H1 (cell line): ENCODE measurements around the gene HABP4. TPM values are rescaled to one million over a fixed set of nuclear protein-coding genes. Genes with fewer than 3 reads are reported as not detected.
A peak's percentile ranks its signal among the peaks of the same experiment; 100 is the strongest.

ENCODE experiments used
- CTCF ChIA-PET: fragments of 300-600 bp; sonication (Branson Sonifier 250); formaldehyde crosslinking; loops from one replicate; lab custom pipeline; 2021; ENCODE audit not compliant: partially characterized antibody; lab: Charles Lee
- POLR2A ChIA-PET: fragments of 300-600 bp; sonication (Branson Sonifier 250); formaldehyde crosslinking; loops from one replicate; lab custom pipeline; 2021; ENCODE audit warnings: inconsistent platforms; ENCODE audit not compliant: partially characterized antibody; lab: Charles Lee
- DNase-seq, 2 experiments: peaks; one replicate each; pipeline versions ENCODE4 v3.0.0 to v3.0.0-alpha.2; 2010 to 2022; ENCODE audit warnings: low spot score in 2 of 2, low read depth in 1 of 2, mixed read lengths in 1 of 2
- FAIRE-seq: peaks from 2 replicates; lab custom pipeline; 2011; peaks lifted over from hg19 to GRCh38; lab: Jason Lieb, UNC
- H2AFZ ChIP-seq: 2 replicates; pipeline ENCODE4 v1.8.1; 2012; ENCODE audit warnings: low read length, inconsistent platforms
- H2AK5ac ChIP-seq: 2 replicates; pipeline ENCODE4 v1.6.1; 2013; ENCODE audit warnings: low read depth, low read length
- H2BK120ac ChIP-seq: replicated peaks from 2 replicates; pipeline ENCODE3; 2013; ENCODE audit warnings: low read depth, low read length, inconsistent platforms
- H2BK12ac ChIP-seq: 2 replicates; pipeline ENCODE4 v1.6.1; 2013; ENCODE audit warnings: low read depth, low read length
- H2BK15ac ChIP-seq: 2 replicates; pipeline ENCODE4 v1.6.1; 2013; ENCODE audit warnings: low read length
- H2BK20ac ChIP-seq: 2 replicates; pipeline ENCODE4 v1.6.1; 2013; ENCODE audit warnings: low read length
- H2BK5ac ChIP-seq: 2 replicates; pipeline ENCODE4 v1.6.1; 2013; ENCODE audit warnings: low read depth, low read length
- H3K14ac ChIP-seq: 2 replicates; pipeline ENCODE4 v1.6.1; 2013; ENCODE audit warnings: inconsistent platforms; ENCODE audit not compliant: insufficient read length
- H3K18ac ChIP-seq: 2 replicates; pipeline ENCODE4 v1.6.1; 2013; ENCODE audit warnings: low read length; ENCODE audit errors: extremely low read depth
- H3K23ac ChIP-seq: 2 replicates; pipeline ENCODE4 v1.6.1; 2013; ENCODE audit warnings: inconsistent platforms; ENCODE audit not compliant: insufficient read length
- H3K23me2 ChIP-seq: 2 replicates; pipeline ENCODE4 v1.6.1; 2013; ENCODE audit warnings: low read depth, low read length
- H3K27ac ChIP-seq: 2 replicates; pipeline ENCODE4 v1.6.1; 2011; ENCODE audit warnings: low read depth, low read length, inconsistent platforms
- H3K27me3 ChIP-seq, 4 experiments: replicated peaks in 1 of 4; 1 replicate in 1 of 4; 2 replicates in 3 of 4; pipeline versions ENCODE4 v1.6.1 to v1.8.1; 2011 to 2013; ENCODE audit warnings: low read length in 3 of 4, mild to moderate bottlenecking in 3 of 4, inconsistent platforms in 2 of 4, mixed read lengths in 2 of 4, moderate library complexity in 1 of 4; ENCODE audit not compliant: control insufficient read depth in 3 of 4, insufficient read depth in 3 of 4; ENCODE audit errors: extremely low read depth in 1 of 4
- H3K36me3 ChIP-seq, 4 experiments: 2 replicates each; pipeline versions ENCODE4 v1.6.1 to v1.8.1; 2011 to 2013; ENCODE audit warnings: mild to moderate bottlenecking in 4 of 4, low read length in 3 of 4, moderate library complexity in 2 of 4, control low read depth in 1 of 4, inconsistent platforms in 1 of 4; ENCODE audit not compliant: insufficient read depth in 4 of 4, control insufficient read depth in 2 of 4
- H3K4ac ChIP-seq: replicated peaks from 2 replicates; pipeline ENCODE3; 2013; ENCODE audit warnings: low read length, low read depth, mixed read lengths, inconsistent platforms; ENCODE audit not compliant: insufficient read length
- H3K4me1 ChIP-seq, 4 experiments: replicated peaks in 1 of 4; 1 replicate in 1 of 4; 2 replicates in 3 of 4; pipeline versions ENCODE4 v1.6.1 to v1.8.1; 2011 to 2013; ENCODE audit warnings: low read length in 3 of 4, inconsistent platforms in 2 of 4, mixed read lengths in 1 of 4; ENCODE audit not compliant: insufficient read depth in 4 of 4, control insufficient read depth in 3 of 4
- H3K4me2 ChIP-seq, 2 experiments: 2 replicates each; pipeline versions ENCODE4 v1.6.1 to v1.8.1; 2011 to 2013; ENCODE audit warnings: low read depth in 2 of 2, low read length in 2 of 2, control low read depth in 1 of 2, inconsistent platforms in 1 of 2, mild to moderate bottlenecking in 1 of 2; ENCODE audit not compliant: insufficient read depth in 1 of 2
- H3K4me3 ChIP-seq, 4 experiments: fragments of 200-600, 300-600 bp in 1 of 4; sonication (generic), shearing (Covaris generic), sonication (Bioruptor Twin) in 1 of 4; 2 replicates each; pipeline versions ENCODE4 v1.5.1 to v1.8.1; 2011 to 2016; ENCODE audit warnings: low read length in 4 of 4, low read depth in 3 of 4, control low read depth in 2 of 4, inconsistent platforms in 2 of 4, mild to moderate bottlenecking in 2 of 4, mixed read lengths in 1 of 4, moderate library complexity in 1 of 4; ENCODE audit not compliant: insufficient read depth in 2 of 4; ENCODE audit errors: extremely low read depth in 1 of 4
- H3K56ac ChIP-seq: replicated peaks from 2 replicates; pipeline ENCODE3; 2013; ENCODE audit warnings: low read depth, mild to moderate bottlenecking, mixed read lengths, low read length, inconsistent platforms; ENCODE audit not compliant: insufficient read length
- H3K79me1 ChIP-seq: 2 replicates; pipeline ENCODE4 v1.6.1; 2013; ENCODE audit warnings: low read depth, low read length, control low read depth
- H3K79me2 ChIP-seq, 2 experiments: 2 replicates each; pipeline versions ENCODE4 v1.6.1 to v1.8.1; 2012 to 2013; ENCODE audit warnings: low read length in 2 of 2, mild to moderate bottlenecking in 2 of 2, inconsistent platforms in 1 of 2; ENCODE audit not compliant: insufficient read depth in 2 of 2, control insufficient read depth in 1 of 2
- H3K9ac ChIP-seq, 4 experiments: replicated peaks in 1 of 4; 1 replicate in 1 of 4; 2 replicates in 3 of 4; pipeline versions ENCODE4 v1.6.1 to v1.8.1; 2011 to 2013; ENCODE audit warnings: low read depth in 3 of 4, low read length in 3 of 4, control low read depth in 2 of 4, mild to moderate bottlenecking in 2 of 4, moderate library complexity in 2 of 4, inconsistent platforms in 1 of 4; ENCODE audit errors: extremely low read depth in 1 of 4
- H3K9me3 ChIP-seq, 2 experiments: 2 replicates each; pipeline versions ENCODE4 v1.6.1 to v1.8.1; 2012 to 2013; ENCODE audit warnings: mild to moderate bottlenecking in 2 of 2, moderate library complexity in 2 of 2, control low read depth in 1 of 2, inconsistent platforms in 1 of 2, low read depth in 1 of 2, low read length in 1 of 2, mixed read lengths in 1 of 2; ENCODE audit not compliant: insufficient read depth in 2 of 2
- H4K20me1 ChIP-seq, 2 experiments: replicated peaks in 1 of 2; 2 replicates each; pipeline versions ENCODE3 to v1.8.1; 2011 to 2013; ENCODE audit warnings: inconsistent platforms in 2 of 2, low read length in 2 of 2, mild to moderate bottlenecking in 1 of 2; ENCODE audit not compliant: insufficient read depth in 2 of 2, control insufficient read depth in 1 of 2
- H4K5ac ChIP-seq: 2 replicates; pipeline ENCODE4 v1.6.1; 2013; ENCODE audit warnings: low read length, low read depth, mixed read lengths, inconsistent platforms; ENCODE audit not compliant: insufficient read length
- H4K8ac ChIP-seq: 2 replicates; pipeline ENCODE4 v1.8.0; 2013; ENCODE audit warnings: mild to moderate bottlenecking, moderate library complexity, low read length, inconsistent platforms; ENCODE audit not compliant: insufficient read depth; ENCODE audit errors: extremely low read depth
- H4K91ac ChIP-seq: replicated peaks from 2 replicates; pipeline ENCODE3; 2013; ENCODE audit warnings: low read length, mixed read lengths, inconsistent platforms; ENCODE audit not compliant: insufficient read length
- HDAC2 ChIP-seq, 2 experiments: fragments of 300-600 bp in 1 of 2; sonication (generic) in 1 of 2; IDR thresholded peaks; 2 replicates each; pipeline ENCODE4 v1.6.1; 2011 to 2012; ENCODE audit warnings: low read depth in 2 of 2, low read length in 2 of 2, mild to moderate bottlenecking in 2 of 2, moderate library complexity in 2 of 2, borderline replicate concordance in 1 of 2, inconsistent platforms in 1 of 2
- NANOG ChIP-seq: IDR thresholded peaks from 2 replicates; pipeline ENCODE4 v1.6.1; 2011; ENCODE audit warnings: low read length, low read depth, mild to moderate bottlenecking, inconsistent platforms; ENCODE audit not compliant: insufficient read depth, poor library complexity, severe bottlenecking
- TEAD4 ChIP-seq: IDR thresholded peaks from 2 replicates; pipeline ENCODE4 v1.6.1; 2012; ENCODE audit warnings: low read depth, low read length, inconsistent platforms, mixed read lengths
- WGBS, 2 experiments: shearing (Covaris generic) in 1 of 2; methylation state at CpG; one replicate each; pipeline versions ENCODE4 v1.1.6 to v1.1.7; 2013 to 2015; ENCODE audit warnings: low lambda C conversion rate in 2 of 2, mixed read lengths in 2 of 2, inconsistent platforms in 1 of 2, low coverage in 1 of 2, missing lambda C conversion rate in 1 of 2; ENCODE audit not compliant: insufficient replicate concordance in 2 of 2, insufficient coverage in 1 of 2, insufficient read length in 1 of 2; ENCODE audit errors: extremely low coverage in 1 of 2, missing lambda C conversion rate in 1 of 2; 5-methylcytosine and 5-hydroxymethylcytosine counted together
- polyA plus RNA-seq, 7 experiments: library from polyadenylated mRNA; depleted of rRNA in 3 of 7; stranded (reverse) in 5 of 7; unstranded in 2 of 7; fragments of >200 nt in 5 of 7; fragments of 200-250 nt in 2 of 7; gene quantifications; 1 replicate in 5 of 7; 2 replicates in 1 of 7; 4 replicates in 1 of 7; pipeline versions ENCODE4 v1.2.1 to v1.2.3, GENCODE V29; 2011 to 2013; ENCODE audit warnings: missing spikeins in 2 of 7, mixed read lengths in 2 of 7
- total RNA-seq: library from RNA; stranded (reverse); fragmentation: NEBNext Ultra II Directional; extraction: Animal tissue kit (Norgen Biotek cat#: 25700); gene quantifications from 2 replicates; pipeline ENCODE4 v1.2.1, GENCODE V29; 2021
- TF ChIP-seq, protein P1 (sequence below): IDR thresholded peaks from 2 replicates; pipeline ENCODE4 v1.6.1; 2012; ENCODE audit warnings: inconsistent platforms

HABP4 gene
- total and polyA plus RNA-seq, 2 of the 8 experiments (the other 6 are each of a cell fraction or from before 2014, with no cell fraction given) = 3.3 to 11.2 TPM

- CTCF ChIA-PET = interaction anchor here (1.0 to 1.6 kb wide), 4 partner anchors 8 to 170 kb away, joined by 3 to 5 read pairs (median 3); no protein-coding TSS in a partner anchor
- Histone ChIP-seq H2BK20ac (no peak overlapping the region), H3K36me3 (no peaks in the 10 kb centered on the region; a peak in 2 of 8 replicates), H3K79me2 (no peaks in the 10 kb centered on the region), H3K27me3 (no peaks in the 10 kb centered on the region), H4K5ac (no peak overlapping the region), H2AFZ (no peak overlapping the region), H3K9ac (no peak overlapping the region), H3K4ac (no peak overlapping the region), H4K8ac (no peak overlapping the region), H3K14ac (no peak overlapping the region), H4K91ac (no peak overlapping the region), H3K4me2 (no peak overlapping the region), H3K18ac (no peak overlapping the region), H2BK15ac (no peak overlapping the region), H3K56ac (no peak overlapping the region), H3K4me1 (peaks cover 0 to 8% (median 0%) of the 10 kb centered on the region in 4 experiments; a peak in 2 of 7 replicates), H3K27ac (no peak overlapping the region), H4K20me1 (no peaks in the 10 kb centered on the region), H3K23ac (no peak overlapping the region), H2BK120ac (no peak overlapping the region), H2BK5ac (peak overlapping the region; percentile 35; the same call in 1 of the 2 replicates), H2BK12ac (no peak overlapping the region), H3K79me1 (no peaks in the 10 kb centered on the region; the same call in 1 of the 2 replicates), H3K4me3 (no peak overlapping the region), H2AK5ac (no peak overlapping the region), H3K23me2 (no peaks in the 10 kb centered on the region), H3K9me3 (no peaks in the 10 kb centered on the region)
- WGBS, 2 experiments = 95% methylated on average over 14 of the region's 17 CpGs; no CpG with 5 or more reads in 1 of the 2 experiments
- DNase-seq (no peak), FAIRE-seq (no peak)
- TF ChIP-seq, protein P1, sequence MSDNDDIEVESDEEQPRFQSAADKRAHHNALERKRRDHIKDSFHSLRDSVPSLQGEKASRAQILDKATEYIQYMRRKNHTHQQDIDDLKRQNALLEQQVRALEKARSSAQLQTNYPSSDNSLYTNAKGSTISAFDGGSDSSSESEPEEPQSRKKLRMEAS = no peak
- TF ChIP-seq HDAC2 (IDR thresholded peaks at IDR 0.05; ENCODE audit: borderline replicate concordance in 1 of 2, low read depth in 2 of 2, low read length in 2 of 2) = no peak
- no peak for TF ChIP-seq NANOG
- no peak for TF ChIP-seq TEAD4
- POLR2A ChIA-PET = no interaction called here
These were observed 47.1 kb downstream of the HABP4 start for GRCh38 chr9:96497117-96497399.
